ENCODE data around the gene RFFL.

- TF ChIP-seq POLR2A (IDR thresholded peaks at IDR 0.05) (no peak), CTCF (IDR thresholded peaks at IDR 0.05) (no peak), EP300 (IDR thresholded peaks at IDR 0.05) (no peak), POLR2AphosphoS5 (IDR thresholded peaks at IDR 0.05) (no peak)
Measured at GRCh38 chr17:35028531-35029262, 34.8 kb downstream of the RFFL start.
